ENCODE measurements around the gene POLR2E.
A peak's percentile ranks its signal among the peaks of the same experiment; 100 is the strongest.

POLR2E gene

DNA sequence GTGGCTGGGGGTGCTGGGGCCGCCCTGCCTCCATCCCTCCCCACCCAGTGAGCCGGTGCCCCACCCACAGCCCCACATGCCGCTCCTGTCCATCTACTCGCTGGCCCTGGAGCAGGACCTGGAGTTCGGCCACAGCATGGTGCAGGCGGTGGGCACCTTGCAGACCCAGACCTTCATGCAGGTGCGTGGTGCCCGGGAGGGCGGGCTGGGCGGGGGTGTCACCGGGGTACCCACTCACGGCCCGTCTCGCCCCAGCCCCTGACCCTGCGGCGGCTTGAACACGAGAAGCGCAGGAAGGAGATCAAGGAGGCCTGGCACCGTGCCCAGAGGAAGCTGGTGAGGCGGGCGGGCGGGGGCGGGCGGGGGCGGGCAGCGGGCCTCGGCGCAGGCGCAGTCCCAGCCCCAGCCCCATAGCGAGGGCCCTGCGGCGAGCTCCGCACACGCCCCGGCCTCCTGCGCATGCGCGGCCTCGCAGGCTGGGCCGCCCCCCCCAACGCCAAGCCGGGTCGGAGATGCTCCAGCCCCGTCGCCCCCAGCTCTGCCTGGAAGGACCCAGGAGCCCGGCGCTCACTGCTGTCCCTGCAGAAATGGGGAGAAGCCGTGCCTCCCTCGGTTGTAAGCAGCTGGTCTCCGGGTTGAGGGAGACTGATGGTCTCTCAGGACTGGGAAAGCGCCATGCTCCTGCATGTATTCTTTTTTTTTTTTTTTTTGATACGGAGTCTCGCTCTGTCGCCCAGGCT is 20.5 kb downstream of the POLR2E start:
- H3K4me3 ChIP-seq (ENCODE audit: low read length, poor library complexity, severe bottlenecking): peak overlapping the region; percentile 68
- H3K79me2 ChIP-seq (ENCODE audit: insufficient read depth, low read length): peaks cover 27% of the 10 kb centered on the region
- H3K27me3 ChIP-seq (ENCODE audit: insufficient read depth, low read length, poor library complexity, severe bottlenecking): no peaks in the 10 kb centered on the region
- H3K9ac ChIP-seq (ENCODE audit: low read depth, low read length, poor library complexity, severe bottlenecking): peak overlapping the region; percentile 73
- peaks cover 2% of the 10 kb centered on the region; the same call in 1 of the 2 replicates for H3K36me3 ChIP-seq (ENCODE audit: insufficient read depth, low read length)
- H3K4me1 ChIP-seq (ENCODE audit: insufficient read depth, low read length, poor library complexity, severe bottlenecking): peaks cover 37% of the 10 kb centered on the region
- H4K20me1 ChIP-seq (ENCODE audit: insufficient read depth, low read length, poor library complexity, severe bottlenecking): peaks cover 5% of the 10 kb centered on the region
- H2AFZ ChIP-seq (ENCODE audit: low read length): no peak overlapping the region
- H3F3A ChIP-seq (ENCODE audit: low read depth): peaks cover 4% of the 10 kb centered on the region; the same call in 1 of the 2 replicates
- peak overlapping the region; percentile 84 for H3K4me2 ChIP-seq (ENCODE audit: low read depth, low read length, poor library complexity, severe bottlenecking)
- TF ChIP-seq EZH2phosphoT487 (IDR thresholded peaks at IDR 0.05; ENCODE audit: borderline replicate concordance): no peak
- TF ChIP-seq, protein P1, sequence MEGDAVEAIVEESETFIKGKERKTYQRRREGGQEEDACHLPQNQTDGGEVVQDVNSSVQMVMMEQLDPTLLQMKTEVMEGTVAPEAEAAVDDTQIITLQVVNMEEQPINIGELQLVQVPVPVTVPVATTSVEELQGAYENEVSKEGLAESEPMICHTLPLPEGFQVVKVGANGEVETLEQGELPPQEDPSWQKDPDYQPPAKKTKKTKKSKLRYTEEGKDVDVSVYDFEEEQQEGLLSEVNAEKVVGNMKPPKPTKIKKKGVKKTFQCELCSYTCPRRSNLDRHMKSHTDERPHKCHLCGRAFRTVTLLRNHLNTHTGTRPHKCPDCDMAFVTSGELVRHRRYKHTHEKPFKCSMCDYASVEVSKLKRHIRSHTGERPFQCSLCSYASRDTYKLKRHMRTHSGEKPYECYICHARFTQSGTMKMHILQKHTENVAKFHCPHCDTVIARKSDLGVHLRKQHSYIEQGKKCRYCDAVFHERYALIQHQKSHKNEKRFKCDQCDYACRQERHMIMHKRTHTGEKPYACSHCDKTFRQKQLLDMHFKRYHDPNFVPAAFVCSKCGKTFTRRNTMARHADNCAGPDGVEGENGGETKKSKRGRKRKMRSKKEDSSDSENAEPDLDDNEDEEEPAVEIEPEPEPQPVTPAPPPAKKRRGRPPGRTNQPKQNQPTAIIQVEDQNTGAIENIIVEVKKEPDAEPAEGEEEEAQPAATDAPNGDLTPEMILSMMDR (conservative IDR thresholded peaks at IDR 0.05; ENCODE audit: low read length): no peak
- H3K9me3 ChIP-seq (ENCODE audit: insufficient read depth, low read depth, low read length): no peaks in the 10 kb centered on the region
- no peaks in the 10 kb centered on the region for H3K9me2 ChIP-seq (replicated peaks; ENCODE audit: low read depth, low read length)

DNA sequence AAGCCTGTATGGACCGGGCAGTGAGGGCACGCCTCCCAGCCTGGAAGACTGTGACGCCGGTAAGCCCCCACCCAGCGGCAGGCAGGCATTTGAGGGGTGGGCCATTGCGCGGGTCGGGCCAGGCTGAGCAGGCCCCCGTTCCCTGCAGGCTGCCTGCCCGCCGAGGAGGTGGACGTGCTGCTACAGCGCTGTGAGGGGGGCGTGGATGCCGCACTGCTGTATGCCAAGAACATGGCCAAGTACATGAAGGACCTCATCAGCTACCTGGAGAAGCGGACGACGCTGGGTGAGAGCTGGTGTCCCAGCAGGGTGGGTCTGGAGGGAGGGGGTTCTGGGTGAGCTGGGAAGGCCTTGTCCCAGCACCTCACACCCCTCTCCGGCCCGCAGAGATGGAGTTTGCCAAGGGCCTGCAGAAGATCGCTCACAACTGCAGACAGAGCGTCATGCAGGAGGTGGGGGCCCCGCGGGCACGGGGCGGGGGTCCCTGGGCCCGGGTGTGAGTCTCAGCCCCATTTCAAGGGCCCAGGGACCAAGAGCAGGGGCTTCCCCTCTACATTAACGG is 21.1 kb downstream of the POLR2E start:
- Histone ChIP-seq H3K4me1 (ENCODE audit: insufficient read depth, low read length, poor library complexity, severe bottlenecking) (peaks cover 41% of the 10 kb centered on the region), H3K4me2 (ENCODE audit: low read depth, low read length, poor library complexity, severe bottlenecking) (peak overlapping the region; percentile 76), H3K9me2 (replicated peaks; ENCODE audit: low read depth, low read length) (no peaks in the 10 kb centered on the region), H2AFZ (ENCODE audit: low read length) (no peak overlapping the region), H3K27me3 (ENCODE audit: insufficient read depth, low read length, poor library complexity, severe bottlenecking) (no peaks in the 10 kb centered on the region), H3K36me3 (ENCODE audit: insufficient read depth, low read length) (no peaks in the 10 kb centered on the region; the same call in 1 of the 2 replicates), H3K9me3 (ENCODE audit: insufficient read depth, low read depth, low read length) (no peaks in the 10 kb centered on the region), H3K9ac (ENCODE audit: low read depth, low read length, poor library complexity, severe bottlenecking) (peak overlapping the region; percentile 73), H3F3A (ENCODE audit: low read depth) (peaks cover 4% of the 10 kb centered on the region; the same call in 1 of the 2 replicates), H4K20me1 (ENCODE audit: insufficient read depth, low read length, poor library complexity, severe bottlenecking) (peaks cover 5% of the 10 kb centered on the region), H3K79me2 (ENCODE audit: insufficient read depth, low read length) (peaks cover 34% of the 10 kb centered on the region), H3K4me3 (ENCODE audit: low read length, poor library complexity, severe bottlenecking) (peak overlapping the region; percentile 68)
- TF ChIP-seq EZH2phosphoT487 (IDR thresholded peaks at IDR 0.05; ENCODE audit: borderline replicate concordance): no peak
- TF ChIP-seq, protein P1 (conservative IDR thresholded peaks at IDR 0.05; ENCODE audit: low read length): no peak

DNA sequence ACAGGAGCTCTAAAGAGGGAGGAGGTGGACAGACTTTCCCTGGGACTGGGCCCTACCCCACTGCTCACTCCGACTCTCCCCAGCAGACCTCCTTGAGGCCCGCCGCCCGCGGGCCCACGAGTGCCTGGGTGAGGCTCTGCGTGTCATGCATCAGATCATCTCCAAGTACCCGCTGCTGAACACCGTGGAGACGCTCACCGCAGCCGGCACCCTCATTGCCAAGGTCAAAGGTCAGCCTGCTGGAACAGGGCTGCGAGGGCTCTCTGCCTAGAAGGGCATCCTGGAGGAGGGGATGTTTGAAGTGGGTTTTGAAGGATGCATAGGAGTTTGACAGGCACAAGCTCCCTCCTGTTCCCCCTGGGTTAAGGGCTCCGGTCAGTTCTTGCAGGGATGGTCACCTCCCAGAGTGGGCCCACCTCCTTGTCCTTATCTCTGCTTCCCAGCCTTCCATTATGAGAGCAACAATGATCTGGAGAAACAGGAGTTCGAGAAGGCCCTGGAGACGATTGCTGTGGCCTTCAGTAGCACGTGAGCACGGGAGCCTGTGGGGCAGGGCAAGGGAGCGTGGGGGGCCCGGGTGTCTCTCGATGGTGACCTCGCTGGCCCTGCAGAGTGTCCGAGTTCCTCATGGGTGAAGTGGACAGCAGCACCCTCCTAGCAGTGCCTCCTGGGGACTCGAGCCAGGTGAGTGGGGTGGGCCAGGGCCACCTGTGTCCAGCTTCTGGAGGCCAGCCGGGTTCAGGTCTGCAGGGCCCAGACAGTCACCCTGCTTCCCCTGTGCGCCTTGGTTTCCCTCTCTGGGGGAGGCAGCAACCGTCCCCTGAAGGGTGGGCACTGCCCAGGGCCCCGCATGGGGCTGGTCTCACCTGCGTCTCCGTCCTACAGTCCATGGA is 21.9 kb downstream of the POLR2E start:
- Histone ChIP-seq H3K4me3 (ENCODE audit: low read length, poor library complexity, severe bottlenecking) (no peak overlapping the region), H3K4me1 (ENCODE audit: insufficient read depth, low read length, poor library complexity, severe bottlenecking) (peaks cover 47% of the 10 kb centered on the region), H3K36me3 (ENCODE audit: insufficient read depth, low read length) (no peaks in the 10 kb centered on the region; the same call in 1 of the 2 replicates), H3K79me2 (ENCODE audit: insufficient read depth, low read length) (peaks cover 41% of the 10 kb centered on the region), H3K27me3 (ENCODE audit: insufficient read depth, low read length, poor library complexity, severe bottlenecking) (no peaks in the 10 kb centered on the region), H3K4me2 (ENCODE audit: low read depth, low read length, poor library complexity, severe bottlenecking) (peak overlapping the region; percentile 76), H3K9me2 (replicated peaks; ENCODE audit: low read depth, low read length) (no peaks in the 10 kb centered on the region), H2AFZ (ENCODE audit: low read length) (no peak overlapping the region), H3K9ac (ENCODE audit: low read depth, low read length, poor library complexity, severe bottlenecking) (no peak overlapping the region), H3F3A (ENCODE audit: low read depth) (peaks cover 4% of the 10 kb centered on the region; the same call in 1 of the 2 replicates), H3K9me3 (ENCODE audit: insufficient read depth, low read depth, low read length) (no peaks in the 10 kb centered on the region), H4K20me1 (ENCODE audit: insufficient read depth, low read length, poor library complexity, severe bottlenecking) (peaks cover 8% of the 10 kb centered on the region)
- TF ChIP-seq EZH2phosphoT487 (IDR thresholded peaks at IDR 0.05; ENCODE audit: borderline replicate concordance): no peak
- TF ChIP-seq, protein P1 (conservative IDR thresholded peaks at IDR 0.05; ENCODE audit: low read length): no peak

Measured in Loucy (cell line).